GDM1 (cell line): ENCODE results near the gene BRWD1.

Experiments
- DNase-seq: peaks from one replicate; lab custom pipeline; 2025; lab: John Stamatoyannopoulos, UW

BRWD1 gene

DNA sequence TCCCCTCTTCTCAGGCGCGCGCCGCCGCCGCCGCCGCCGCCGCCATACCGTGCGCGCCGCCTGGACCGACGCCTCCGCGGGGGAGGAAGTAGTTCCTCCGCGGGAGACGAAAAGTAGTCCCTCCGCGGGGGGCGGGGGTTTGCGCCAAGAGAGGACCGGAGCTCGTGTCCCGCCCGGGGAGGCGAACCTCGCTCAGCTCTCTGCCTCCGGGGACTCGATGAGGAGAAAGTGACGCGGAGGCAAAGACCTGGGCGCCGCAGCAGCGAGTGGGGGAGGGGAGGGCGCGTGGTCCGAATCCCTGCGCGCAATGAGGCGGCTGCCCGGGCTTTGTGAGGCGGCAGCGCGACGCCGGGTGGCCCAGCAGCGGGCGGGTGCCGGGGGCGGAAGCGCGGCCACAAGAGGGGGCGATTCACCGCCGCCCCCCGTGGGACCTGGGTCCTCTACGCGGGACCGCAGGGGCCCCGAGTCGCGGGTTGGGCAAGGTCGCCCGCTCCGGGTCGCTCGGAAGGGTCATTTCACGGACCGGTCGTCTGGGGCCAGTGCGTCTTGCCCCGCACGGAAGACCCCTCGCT is at the start of gene BRWD1:
TSS of gene BRWD1 (minus strand) at position 62 of the 572 bp plus-strand sequence. CDS start 141 bp downstream, outside the sequence.
- DNase-seq, result peak; percentile 85

DNA sequence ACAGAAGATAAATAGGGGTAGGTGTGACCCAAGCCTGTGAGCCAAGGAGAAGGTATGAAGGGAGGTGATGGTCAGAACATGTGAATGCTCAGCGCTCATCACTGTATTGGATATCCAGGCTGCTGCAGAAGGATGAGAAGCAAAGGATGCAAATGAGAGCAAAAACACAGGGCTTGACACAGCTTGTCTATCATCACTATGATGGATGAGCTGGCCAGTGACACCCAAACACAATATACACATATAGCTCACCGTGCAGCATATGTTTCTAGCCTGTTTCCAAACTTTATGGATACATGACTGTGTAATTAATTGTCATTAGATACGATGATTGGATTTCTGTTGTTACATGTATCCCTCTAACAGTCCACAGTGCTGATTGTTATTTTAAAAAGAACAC is 49.3 kb upstream of the BRWD1 start:
- no peak for DNase-seq

DNA sequence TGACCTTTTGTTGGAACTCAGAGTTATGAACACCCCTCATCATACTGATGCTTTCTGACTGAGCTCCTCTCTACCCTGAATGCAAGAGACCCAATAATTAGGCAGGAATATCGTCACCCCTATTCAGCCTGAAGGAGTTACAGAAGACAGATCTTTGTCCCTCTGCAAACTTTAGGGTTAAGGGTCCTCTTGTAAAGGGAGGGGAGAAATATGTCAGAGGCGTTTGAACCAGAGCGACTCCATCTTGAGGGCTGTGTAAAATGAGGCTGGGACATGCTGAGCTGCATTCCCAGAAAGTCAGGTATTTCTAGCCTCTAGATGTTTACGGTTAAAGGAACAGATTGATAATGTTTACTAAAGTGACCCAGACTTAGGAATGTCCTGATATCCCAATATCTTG is 46.0 kb upstream of the BRWD1 start:
- DNase-seq, result no peak

DNA sequence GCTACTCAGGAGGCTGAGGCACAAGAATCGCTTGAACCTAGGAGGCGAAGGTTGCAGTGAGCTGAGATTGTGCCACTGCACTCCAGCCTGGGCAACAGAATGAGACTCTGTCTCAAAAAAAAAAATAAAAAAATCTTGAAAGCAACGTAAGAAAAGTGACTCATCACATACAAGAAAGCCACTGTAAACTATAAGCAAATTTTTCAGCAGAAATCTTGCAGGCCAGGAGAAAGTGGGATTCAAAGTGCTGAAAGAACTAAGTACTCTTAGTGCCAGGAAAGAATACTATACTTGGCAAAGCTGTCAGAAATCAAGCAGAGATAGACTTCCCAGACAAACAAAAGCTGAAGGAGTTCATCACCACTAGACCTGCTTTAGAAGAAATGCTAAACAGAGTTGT is 39.9 kb upstream of the BRWD1 start:
- DNase-seq, result no peak

DNA sequence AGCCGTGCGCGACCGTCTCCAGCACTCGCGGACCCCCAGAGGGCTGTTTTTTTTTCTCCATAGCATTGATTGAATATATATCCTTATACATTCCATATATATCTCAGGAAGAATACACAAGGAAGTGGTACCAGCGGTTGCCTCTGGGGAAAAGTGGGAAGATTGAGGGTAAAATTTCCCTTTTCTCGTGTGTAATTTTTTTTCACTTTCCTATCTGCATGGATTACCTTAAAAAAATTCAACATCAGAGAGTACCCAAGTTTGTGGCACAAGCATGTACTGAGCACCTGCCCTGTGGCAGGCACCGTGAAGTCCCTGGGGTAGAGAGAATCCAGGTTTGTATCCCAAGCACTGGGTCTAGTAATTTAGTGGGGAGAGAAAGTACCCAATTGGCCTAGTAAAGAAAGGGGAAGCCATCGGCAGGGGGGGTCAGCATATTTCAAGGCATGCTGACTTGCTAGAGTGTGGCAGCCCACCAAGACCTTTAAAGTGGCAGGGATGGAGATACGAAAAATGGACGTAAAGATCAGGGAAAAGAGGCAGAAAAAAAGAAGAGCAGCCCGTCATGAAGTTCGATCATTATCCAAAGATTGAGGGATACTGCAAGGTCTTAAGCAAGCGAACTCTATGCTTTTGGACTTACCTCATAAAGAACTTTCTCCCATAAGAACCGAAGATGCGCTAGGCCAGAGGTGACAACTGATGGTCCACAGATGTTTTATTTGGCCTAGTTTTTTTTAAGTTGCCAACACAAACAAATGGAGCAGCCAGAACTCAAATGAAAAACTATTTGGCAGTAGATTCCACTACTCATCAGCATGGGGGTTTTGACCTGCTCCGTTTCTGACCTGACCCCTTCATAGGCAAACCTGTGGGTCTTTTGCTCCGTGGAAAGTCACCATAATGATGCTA is 36.9 kb upstream of the BRWD1 start:
- no peak for DNase-seq

DNA sequence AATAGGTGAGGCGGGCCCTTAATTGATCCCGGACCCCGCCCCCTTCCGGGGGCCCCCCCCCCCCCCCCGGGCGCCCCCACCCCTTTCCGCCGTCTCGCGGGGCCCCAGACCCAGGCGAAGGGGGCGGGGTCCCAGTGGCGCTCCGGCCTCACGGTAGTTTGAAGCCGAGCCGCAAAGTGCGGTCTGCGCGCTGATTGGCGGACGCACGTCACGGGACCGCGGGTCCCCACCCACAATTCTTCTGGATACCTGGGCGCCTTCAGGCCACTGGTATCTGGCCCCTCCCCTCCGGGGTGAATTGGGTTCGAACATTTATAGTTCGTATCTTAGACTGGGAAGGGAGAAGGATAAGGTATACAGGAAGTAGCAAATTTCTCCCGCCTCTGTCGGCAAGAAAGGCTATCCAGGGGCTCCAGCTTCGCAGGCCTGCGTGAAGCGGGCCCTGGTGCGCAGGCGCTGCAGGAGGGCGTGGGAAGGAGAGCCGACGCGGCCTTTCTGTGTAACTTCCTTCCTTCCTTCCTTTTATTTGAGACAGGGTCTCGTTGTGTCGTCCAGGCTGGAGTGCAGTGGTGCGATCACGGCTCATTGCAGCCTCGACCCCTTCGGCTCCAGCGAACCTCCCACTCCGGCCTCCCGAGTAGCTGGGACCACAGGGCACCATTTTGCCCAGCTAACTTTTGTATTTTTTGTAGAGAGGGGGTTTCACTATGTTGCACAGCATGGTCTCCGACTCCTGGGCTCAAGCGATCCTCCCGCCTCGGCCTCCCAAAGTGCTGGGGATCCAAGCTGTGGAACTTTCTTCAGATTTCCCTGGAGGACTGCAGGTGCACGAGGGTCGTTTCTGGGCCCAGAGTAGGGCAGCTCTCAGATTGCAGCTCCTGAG is 36.0 kb upstream of the BRWD1 start:
- peak; percentile 97 for DNase-seq

DNA sequence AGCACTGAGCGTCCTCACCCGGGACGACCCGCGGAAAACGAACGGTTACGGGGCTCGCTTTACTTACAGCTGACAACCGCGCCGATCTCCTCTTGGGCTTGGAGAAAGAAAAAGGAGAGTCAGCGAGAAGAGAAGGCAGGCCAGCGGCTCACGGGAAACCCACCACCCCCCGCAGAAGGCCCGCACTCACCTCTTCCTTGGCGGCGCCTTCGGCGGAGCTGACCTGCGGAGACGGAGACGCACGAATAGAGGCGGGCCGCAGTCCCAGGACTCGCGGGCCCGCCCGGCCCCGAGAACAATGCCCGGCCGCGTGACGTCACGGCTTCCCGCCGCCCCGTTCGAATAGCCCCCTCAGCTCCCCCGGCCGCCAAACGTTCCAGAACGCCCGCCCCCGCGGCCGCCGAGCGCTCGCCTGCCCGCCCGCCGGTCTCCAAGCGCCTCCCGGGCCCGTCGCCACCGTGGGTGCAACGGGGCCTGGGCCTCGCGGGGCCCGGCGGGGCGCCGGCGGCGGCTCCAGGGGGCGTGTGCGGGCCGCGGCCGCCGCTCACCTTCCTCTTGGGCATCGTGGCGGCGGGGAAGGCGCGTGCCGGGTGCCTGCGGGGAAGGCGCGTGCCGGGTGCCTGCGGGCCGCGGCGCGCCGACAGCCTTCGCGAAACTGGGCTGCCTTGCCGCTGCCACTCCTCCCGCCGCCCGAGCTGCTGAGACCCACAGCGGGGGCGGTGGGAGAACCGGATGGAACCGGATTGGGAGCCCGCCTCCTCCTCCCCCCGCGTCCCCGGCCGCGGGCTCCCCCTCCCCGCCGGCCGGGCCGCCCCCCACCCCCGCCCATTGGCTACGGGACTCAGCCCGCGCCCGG is 35.2 kb upstream of the BRWD1 start, which contains the start of gene HMGN1:
TSS of gene HMGN1 (minus strand) at position 734 of the 856 bp plus-strand sequence. CDS start at position 563, 171 bp downstream.
- peak; percentile 93 for DNase-seq

DNA sequence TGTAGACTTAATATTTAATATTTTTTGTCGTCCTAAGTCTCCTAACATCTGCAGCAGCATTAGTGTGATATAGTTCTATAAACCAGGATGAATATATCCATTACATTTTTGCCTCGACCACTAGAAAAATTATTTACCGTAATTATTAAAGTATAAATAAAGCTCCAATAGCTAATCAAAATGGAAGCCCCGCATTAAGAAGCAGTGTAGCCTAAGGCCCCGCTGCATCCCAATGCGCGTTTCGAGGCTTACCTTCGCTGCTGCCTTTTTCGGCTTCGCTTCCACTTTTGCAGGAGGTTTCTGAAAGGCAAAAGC is 34.6 kb upstream of the BRWD1 start:
- DNase-seq, result no peak

DNA sequence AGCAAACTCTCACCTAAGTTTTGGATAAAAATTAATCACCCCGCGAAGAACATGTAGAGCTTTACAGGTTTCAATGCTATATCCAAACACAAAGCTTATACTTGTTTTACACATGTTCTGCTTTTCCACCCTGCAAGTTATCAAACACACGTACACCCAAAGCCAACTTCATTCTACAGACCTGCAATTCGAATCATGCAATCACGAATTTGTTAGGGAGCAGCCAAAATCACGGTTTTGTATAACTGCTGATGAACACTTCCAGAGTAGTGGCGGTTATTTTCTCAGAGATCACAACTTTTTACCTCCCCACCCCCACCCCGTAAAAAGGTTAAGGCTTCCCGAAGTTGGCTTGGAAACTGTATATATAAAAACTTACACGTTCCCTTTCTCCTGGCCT is 34.1 kb upstream of the BRWD1 start:
- no peak for DNase-seq

DNA sequence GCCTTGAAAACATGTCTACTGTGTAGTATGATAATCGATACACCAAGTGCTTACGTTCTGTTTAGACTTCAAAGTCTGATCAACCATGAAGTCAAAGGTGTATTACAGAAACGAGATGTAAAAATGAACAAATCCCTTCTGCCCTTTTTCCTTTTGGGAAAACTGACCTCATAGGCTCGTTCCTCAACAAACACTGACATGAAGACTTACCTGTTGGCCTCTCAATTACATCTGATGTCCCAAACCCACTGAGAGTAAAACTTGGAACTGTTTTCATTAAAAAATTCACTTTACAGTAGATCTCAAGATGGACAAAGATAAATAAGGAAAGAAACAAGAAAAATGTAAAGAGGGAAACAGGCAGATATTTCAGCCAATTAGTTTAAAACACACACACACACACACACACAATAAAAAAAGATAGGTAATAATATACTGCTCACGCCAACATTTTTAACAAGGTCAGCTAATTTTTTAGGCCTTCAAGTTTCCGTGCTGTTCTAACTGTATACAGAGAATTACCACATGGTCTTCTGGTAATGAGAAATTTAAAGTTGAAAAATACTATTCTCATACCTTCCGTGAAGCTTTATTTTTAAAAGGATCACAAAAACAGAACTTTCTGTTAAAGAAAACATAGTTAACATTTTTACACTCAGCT is 33.4 kb upstream of the BRWD1 start:
- DNase-seq, result no peak

DNA sequence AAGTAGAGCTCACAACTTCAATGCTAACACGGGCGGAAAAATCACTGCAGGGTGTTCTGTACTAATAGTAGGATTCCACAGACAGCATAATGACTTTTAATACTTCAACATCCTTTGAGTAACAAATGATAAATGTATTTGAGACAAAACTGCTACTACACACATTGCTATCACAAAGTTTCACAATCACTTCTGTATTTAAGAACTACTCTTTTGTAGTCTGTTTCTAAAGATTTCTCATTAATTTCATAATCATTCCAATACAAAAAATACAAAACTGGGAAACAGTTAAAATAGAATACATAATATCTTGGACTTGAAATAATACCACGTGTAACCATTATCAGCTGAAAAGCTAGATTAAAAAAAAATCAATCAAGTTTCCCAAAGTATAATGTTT is 32.8 kb upstream of the BRWD1 start:
- DNase-seq, result no peak

DNA sequence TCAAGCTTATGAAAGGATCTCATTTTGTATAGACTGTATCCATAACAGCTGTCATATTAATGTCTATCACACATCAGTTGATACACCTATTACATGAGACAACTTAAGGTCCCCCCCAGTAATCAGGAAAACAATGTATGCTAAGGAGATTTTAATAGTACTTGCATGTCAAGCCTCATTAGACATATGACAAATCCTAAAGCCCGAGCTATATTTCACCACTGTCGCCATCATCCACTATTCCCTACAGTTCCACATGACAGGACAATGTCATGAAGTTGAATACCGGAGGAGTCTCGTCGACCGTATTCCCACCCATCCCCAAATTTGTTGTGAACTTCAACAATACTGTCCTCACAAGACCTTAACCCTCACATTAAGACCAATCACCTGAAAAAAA is 32.0 kb upstream of the BRWD1 start:
- DNase-seq, result no peak

DNA sequence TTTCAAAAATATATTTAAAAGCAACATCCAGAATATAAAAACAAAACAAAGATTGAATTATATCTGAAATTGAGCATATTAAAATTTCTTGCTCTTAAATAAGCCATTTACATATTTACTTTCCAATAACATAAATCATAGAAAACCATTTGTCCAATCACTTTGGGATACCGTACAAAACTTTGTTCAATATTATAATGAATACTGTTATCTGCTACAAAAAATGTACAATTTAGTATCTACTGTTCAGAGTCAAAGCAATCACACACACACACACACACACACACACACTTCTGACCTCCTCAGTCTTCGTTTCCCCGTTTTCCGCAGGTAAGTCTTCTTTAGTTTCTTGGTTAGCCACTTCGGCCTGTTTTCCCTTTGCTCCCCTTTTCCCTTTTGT is 31.4 kb upstream of the BRWD1 start:
- DNase-seq, result no peak

DNA sequence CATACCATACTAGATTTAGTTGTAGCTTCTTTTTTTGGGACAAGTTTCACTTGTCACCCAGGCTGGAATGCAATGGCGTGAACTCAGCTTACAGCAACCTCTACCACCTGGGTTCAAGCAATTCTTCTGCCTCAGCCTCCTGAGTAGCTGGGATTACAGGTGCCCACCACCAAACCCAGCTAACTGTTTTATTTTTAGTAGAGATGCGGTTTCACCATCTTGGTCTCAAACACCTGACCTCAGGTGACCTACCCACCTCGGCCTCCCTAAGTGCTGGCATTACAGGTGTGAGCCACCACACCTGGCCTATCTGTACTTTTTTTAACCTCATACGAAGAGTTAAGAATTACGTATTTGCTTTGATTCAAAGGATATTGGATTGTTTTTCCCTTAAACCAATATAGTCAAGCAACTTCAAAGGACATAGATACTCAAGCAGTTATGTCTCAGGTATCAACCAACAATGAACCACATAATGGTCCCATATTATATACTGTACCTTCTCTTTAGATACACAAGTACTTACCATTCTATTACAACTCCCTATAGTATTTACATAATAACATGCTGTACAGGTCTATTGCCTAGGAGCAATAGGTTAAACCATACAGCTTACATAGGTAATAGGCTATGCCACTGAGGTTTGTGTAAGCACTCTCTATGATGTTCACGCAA is 28.0 kb upstream of the BRWD1 start:
- DNase-seq, result no peak

DNA sequence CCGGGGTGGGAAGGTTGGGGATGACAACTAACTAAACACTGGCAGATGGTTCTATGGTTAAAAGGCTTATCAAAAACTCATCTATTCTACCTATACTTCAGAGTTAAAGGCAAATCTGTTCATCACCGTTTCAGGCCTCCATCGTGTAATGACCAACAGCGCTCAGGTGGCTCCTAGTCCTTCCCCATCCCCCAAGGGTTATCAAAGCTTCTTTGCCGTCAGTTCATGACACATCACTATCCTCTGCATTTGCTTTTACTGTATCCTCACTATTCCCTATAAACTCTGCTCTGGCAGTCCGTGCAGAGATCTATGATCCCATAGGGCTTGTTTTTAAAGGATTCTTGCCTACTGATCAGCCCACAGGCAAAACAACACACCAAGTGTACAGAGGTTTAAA is 27.3 kb upstream of the BRWD1 start:
- no peak for DNase-seq

DNA sequence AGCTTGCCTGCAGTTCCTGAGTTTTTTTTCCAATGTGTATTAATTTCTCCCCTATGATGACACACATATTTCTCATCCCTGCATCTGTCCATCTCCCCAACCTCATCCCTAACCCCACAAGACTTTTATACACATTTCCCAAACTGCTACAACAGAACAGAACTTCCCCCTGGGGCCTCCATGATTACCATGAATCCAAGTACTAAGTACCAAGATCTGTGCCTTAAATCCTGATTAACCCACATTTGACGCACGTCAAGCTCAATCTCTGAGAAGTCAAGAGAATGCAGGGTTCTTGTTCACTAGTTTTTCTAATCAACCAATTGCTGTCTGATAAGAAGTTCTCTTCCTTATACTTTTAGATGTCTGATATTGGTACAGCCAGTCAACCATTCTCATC is 25.8 kb upstream of the BRWD1 start:
- no peak for DNase-seq

DNA sequence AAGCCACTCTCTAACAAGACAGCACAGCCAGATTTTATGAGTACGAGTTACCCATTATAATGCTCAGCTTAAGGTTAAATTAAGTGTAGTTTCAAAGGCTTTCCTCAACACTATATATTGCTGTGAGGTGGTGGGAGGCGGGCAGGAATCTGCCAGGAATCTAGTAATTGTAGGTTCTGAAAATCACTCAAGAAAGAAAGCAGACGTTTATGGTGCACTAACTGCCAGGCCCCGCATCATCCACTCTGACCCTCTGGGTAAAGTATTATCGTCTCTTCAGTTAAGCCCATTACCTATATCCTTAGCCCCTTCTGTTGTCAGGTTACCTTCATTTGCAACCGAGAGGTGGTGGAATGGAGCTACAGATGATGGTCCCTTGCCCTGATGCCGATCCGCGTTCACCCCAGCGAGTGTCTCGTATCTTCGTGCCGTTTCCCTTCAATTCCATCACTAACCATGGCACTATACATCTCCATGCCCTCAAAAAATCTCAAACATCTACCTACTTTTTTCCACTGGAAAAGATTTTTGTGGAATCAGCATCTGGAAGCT is 23.1 kb upstream of the BRWD1 start:
- no peak for DNase-seq

DNA sequence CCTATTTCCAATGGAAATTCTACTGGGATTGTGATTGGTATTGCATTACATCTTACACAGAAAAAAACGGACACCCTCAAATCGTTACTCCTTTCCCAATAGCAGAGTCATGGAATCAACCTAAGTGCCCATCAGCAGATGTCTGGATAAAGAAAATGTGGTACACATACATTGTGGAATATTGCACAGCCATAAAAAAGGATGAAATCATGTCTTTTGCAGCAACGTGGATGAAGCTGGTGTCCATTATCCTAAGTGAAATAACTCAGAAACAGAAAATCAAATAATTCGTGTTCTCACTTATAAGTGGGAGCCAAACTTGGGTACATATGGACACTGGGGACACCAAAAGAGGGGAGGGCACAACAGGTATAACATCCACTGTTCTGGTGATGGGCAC is 21.2 kb upstream of the BRWD1 start:
- DNase-seq, result no peak

DNA sequence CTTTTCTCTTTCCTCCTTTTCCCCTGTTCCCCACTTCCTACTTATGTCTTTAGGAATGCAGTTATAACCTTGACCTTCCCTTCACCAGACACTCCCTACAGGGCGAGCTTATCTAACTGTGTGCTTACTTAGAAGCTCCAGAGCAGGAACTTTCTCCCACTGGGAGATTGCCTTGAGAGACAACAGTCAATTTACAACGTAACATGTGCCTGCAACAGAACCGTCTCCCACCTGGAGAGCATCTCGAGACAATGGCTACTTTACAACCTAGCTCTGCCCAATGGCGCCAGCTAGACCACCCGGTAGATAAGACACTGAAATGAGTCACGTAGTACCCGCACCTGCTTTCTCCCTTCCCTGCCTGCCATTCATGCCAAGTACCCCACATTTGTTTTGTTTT is 18.7 kb upstream of the BRWD1 start:
- DNase-seq, result no peak

DNA sequence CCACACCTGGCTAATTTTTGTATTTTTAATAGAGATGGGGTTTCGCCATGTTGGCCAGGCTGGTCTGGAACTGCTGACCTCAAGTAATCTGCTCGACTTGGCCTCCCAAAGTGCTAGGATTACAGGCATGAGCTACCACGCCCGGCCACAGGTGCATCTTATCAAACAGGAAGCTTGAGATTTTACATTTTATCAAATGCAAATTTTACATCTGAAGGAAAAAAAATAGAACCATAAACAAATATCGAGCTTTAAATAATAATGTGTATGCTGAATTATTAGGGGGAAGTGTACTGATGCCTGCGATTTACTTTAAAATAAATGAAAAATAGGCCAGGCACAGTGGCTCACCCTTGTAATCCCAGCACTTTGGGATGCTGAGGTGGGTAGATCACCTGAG is 16.6 kb upstream of the BRWD1 start:
- no peak for DNase-seq
